Measurements from ENCODE around the gene PNPT1.
"Not testable (repeated sequence)": the region's sequence is repeated elsewhere in the genome, so short reads cannot be mapped to it uniquely, and the experiment has no call there.

PNPT1 gene

GRCh38 chr2:55703350-55703749 is 9.7 kb upstream of the PNPT1 start:
- no peak overlapping the region for H3K4me3 ChIP-seq (ENCODE audit: low read length)

GRCh38 chr2:55692740-55693139 is 904 bp downstream of the PNPT1 start:
- not testable (repeated sequence) for DNase-seq (ENCODE audit: low read depth, low spot score)
- H3K4me3 ChIP-seq (ENCODE audit: low read length), result peak overlapping the region; percentile 100

More at GRCh38 chr2:55703350-55703749, 9.7 kb upstream of the PNPT1 start:
- peak; percentile 84 for DNase-seq (ENCODE audit: low read depth, low spot score)

GRCh38 chr2:55672630-55673029 is 21.0 kb downstream of the PNPT1 start:
- no peak for DNase-seq (ENCODE audit: low read depth, low spot score)

GRCh38 chr2:55668956-55669355 is 24.7 kb downstream of the PNPT1 start:
- DNase-seq (ENCODE audit: low read depth, low spot score), result no peak
- no peak overlapping the region for H3K4me3 ChIP-seq (ENCODE audit: low read length)

More at GRCh38 chr2:55672630-55673029, 21.0 kb downstream of the PNPT1 start:
- H3K4me3 ChIP-seq (ENCODE audit: low read length), result no peak overlapping the region

- H3K4me3 ChIP-seq (ENCODE audit: low read length), result no peak overlapping the region
- DNase-seq (ENCODE audit: low read depth, low spot score), result no peak
Observed at GRCh38 chr2:55653255-55653654, 40.4 kb downstream of the PNPT1 start.

GRCh38 chr2:55649211-55649610 is 44.4 kb downstream of the PNPT1 start:
- no peak for DNase-seq (ENCODE audit: low read depth, low spot score)

DNA sequence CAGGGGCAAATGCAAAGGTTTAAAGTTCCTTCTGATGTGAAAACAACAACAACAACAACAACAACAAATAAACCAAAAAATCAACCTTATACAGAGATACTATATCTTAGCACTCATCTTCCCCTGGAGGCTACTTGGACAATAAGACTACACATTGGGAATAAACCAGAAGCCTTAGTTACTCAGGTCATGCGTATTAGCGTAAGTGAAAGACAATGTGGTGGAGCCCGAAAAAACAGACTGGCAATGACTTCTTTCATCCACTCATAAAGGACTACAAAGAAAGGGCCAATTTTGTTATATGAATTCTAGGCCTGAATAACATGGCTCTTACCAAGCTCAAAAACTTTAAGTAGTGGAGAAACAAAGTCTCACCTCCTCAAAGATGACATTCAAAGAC is 56.8 kb downstream of the PNPT1 start:
- no peak for DNase-seq (ENCODE audit: low read depth, low spot score)
- H3K4me3 ChIP-seq (ENCODE audit: low read length), result no peak overlapping the region

More at GRCh38 chr2:55649211-55649610, 44.4 kb downstream of the PNPT1 start:
- no peak overlapping the region for H3K4me3 ChIP-seq (ENCODE audit: low read length)

DNA sequence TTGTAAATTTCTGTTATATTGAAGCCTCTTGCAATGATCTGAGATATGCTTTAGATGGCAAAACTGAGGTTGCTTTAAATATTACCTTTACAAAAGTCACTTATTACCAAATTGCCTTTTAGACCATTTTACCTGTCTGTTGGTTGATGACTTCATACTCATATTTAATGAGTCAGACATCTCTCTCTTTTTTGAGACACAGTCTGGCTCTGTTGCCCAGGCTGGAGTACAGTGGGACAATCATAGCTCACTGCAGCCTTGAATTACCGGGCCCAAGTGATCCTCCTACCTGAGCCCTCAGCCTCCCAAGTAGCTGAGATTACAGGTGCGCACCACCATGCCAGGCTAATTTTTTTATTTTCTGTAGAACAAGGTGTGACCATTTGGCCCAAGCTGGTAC is 64.7 kb downstream of the PNPT1 start:
- DNase-seq (ENCODE audit: low read depth, low spot score), result no peak

GRCh38 chr2:55627915-55628314 is 65.7 kb downstream of the PNPT1 start:
- DNase-seq (ENCODE audit: low read depth, low spot score), result no peak
- no peak overlapping the region for H3K4me3 ChIP-seq (ENCODE audit: low read length)

More for the DNA sequence above, 64.7 kb downstream of the PNPT1 start:
- H3K4me3 ChIP-seq (ENCODE audit: low read length), result no peak overlapping the region

GRCh38 chr2:55621802-55622201 is 71.8 kb downstream of the PNPT1 start:
- H3K4me3 ChIP-seq (ENCODE audit: low read length), result no peak overlapping the region
- DNase-seq (ENCODE audit: low read depth, low spot score), result no peak

DNA sequence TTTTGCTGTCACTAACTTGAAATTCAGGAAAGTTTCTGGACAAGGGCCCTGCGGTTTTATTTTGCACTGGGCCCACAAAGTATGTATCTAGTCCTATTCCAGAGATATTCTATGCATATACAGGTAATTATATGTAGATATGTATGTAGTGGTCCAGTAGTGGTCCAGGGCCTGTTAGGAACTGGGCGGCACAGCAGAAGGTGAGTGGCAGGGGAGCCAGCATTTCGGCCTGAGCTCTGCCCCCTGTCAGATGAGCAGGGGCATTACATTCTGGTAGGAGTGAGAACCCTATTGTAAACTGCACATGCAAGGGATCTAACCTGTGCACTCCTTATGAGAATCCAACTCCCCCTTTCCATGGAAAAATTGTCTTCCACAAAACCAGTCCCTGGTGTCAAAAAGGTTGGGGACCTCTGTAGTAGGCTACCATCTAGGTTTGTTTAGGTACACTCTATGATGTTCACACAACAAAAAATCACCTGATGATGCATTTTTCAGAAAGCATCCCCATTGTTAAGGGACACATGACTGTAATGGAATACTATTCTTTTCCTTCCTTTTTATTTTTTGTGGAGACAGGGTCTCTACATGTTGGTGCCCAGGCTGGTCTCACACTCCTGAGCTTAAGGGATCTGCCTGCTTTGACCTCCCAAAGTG is 73.4 kb downstream of the PNPT1 start:
- no peak overlapping the region for H3K4me3 ChIP-seq (ENCODE audit: low read length)
- no peak for DNase-seq (ENCODE audit: low read depth, low spot score)

- DNase-seq (ENCODE audit: low read depth, low spot score), result peak; percentile 51
- H3K4me3 ChIP-seq (ENCODE audit: low read length), result peak overlapping the region; percentile 82
Observed at GRCh38 chr2:55618275-55619055, 75.2 kb downstream of the PNPT1 start.

- no peak for DNase-seq (ENCODE audit: low read depth, low spot score)
Observed at GRCh38 chr2:55618025-55618274, 75.7 kb downstream of the PNPT1 start.

DNA sequence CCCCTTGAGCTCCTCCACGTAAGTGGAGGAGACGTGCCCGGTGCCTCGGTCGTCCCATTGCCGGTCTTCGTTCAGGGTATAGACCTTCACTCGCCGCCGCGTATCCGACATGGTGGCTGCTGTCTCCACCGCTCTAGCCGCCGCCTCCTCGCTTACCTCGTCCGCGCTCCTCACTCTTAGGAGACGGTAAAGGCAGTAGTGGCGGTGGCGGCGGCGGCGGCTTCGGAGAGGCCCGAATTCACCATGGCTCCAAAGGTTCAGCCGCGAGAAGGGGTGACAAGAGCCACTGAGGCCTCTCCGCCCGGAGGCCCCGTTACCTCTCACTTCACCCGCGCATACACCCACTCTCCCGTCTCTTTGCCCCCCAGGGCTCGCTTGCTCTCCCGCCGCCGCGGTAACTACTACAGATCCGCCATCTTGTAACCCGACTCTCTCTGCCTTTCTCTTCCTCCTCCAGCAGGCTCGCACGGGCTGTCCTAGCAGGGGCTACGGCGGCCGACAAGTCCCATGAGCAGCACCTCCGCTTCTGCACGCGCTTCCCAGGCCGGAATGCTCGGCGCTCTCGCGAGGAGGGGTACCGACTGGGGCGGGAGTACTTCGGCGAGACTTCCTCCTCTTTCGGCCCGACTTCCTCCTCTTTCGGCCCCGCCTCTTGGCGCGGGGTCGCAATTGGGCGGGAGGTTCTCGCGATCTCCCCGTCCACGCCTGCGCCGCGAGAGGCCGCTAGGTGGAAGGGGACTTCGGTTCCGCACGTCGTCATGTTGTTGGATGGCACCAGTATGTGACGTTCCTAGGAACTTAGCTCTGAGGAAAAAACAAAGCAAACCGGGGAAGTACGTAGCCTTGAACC is 76.2 kb downstream of the PNPT1 start, which contains the start of gene PPP4R3B:
TSS of gene PPP4R3B (minus strand) at position 448 of the 850 bp plus-strand sequence. CDS start at position 111, 337 bp downstream.
- H3K4me3 ChIP-seq (ENCODE audit: low read length), result peak within 1 kb of the TSS; percentile 94
- peak; percentile 98 for DNase-seq (ENCODE audit: low read depth, low spot score)

More at GRCh38 chr2:55618025-55618274, 75.7 kb downstream of the PNPT1 start:
- peak overlapping the region; percentile 82 for H3K4me3 ChIP-seq (ENCODE audit: low read length)

DNA sequence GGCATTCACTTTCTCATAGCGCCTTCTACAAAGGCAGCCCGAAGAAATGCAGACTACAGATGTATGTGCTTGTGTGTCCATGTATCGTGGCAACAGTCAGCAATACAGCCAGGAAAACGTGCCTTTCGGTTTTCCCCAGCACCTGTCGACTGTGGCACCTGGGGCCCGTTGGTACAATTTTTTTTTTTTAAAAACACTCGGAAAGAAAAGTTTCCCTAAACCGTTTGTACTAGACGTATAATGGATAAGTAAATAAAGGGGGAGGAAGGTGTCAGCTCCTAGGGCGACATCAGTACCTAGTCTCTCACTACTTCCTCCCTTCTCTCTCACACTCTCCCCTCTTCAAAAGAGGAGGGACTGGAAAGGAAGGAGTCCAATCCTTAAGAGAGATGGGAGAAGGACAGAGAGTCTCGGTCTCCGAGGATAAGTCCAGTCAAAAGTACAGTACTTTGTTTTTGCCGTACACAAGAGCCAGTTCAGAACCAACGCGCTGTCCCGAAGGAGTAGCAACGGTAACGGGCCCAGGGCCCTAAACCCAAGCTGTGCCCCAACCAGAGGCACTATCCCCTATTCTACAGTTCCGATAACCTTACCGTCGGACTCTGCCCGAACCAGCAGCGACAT is 77.0 kb downstream of the PNPT1 start:
- peak; percentile 44 for DNase-seq (ENCODE audit: low read depth, low spot score)
- H3K4me3 ChIP-seq (ENCODE audit: low read length), result peak overlapping the region; percentile 94

DNA sequence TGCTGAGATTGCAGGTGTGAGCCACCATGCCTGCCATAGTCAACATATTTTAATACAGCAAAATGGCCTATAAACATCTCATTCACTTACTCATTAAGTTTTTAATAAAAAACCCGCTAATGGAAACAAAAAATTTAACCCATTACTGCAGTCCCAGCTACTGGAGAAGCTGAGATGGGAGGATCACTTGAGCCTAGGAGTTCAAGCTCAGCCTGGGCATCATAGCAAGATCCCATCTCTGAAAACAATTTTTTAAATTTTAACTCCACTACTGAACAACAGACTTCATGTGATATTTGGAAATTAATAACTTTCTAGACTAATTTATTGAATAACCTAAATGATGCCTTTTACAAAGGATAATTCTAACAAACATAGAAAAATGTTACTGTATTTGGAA is 81.6 kb downstream of the PNPT1 start:
- H3K4me3 ChIP-seq (ENCODE audit: low read length), result no peak overlapping the region
- DNase-seq (ENCODE audit: low read depth, low spot score), result no peak

DNA sequence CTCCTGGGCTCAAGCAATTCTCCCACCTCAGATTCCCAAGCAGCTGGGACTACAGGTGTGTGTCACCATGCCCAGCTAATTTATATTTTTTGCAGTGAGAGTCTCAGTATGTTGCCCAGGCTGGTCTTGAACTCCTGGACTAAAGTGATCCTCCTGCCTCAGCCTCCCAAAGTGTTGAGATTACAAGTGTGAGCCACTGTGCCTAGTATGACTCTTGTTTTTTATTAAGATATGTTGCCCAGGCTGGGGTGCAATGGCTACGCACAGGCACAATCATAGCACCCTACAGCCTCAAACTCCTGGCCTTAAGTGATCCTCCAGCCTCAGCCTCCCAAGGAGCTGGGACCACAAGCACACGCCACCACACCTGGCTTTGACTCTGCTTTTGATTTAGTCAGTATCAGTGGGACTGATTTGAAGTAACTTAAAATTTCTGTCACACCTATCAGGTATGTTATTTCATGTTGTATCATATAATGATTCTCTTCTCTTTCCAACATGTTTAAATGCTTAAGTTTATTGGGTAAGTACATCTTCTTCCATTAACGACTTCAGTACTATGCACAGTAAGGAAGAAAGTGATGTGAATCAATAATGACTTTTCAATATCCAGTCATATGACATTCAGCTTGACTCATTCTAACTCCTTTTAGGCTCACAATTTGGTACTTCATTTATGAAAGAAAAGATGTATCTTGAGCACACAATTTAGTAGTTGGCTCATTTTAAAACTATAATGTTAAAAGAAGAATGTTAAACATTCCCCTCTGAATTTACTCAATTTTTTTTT is 82.5 kb downstream of the PNPT1 start:
- H3K4me3 ChIP-seq (ENCODE audit: low read length), result no peak overlapping the region

GRCh38 chr2:55609938-55610578 is 83.6 kb downstream of the PNPT1 start:
- H3K4me3 ChIP-seq (ENCODE audit: low read length), result no peak overlapping the region
- DNase-seq (ENCODE audit: low read depth, low spot score), result no peak

More for the DNA sequence above, 82.5 kb downstream of the PNPT1 start:
- no peak for DNase-seq (ENCODE audit: low read depth, low spot score)
